Measurements from ENCODE around the gene TP53INP2.

- no peak for TF ChIP-seq CTCF (IDR thresholded peaks at IDR 0.05; ENCODE audit: poor library complexity)
- TF ChIP-seq EZH2 (IDR thresholded peaks at IDR 0.05; ENCODE audit: borderline replicate concordance): no peak
Observed at GRCh38 chr20:34751453-34751852, 47.3 kb downstream of the TP53INP2 start.

All from hepatocyte (in vitro differentiated cells).